HEK293 (cell line): Measurements from ENCODE around the gene NLGN3.

ENCODE experiments used
- CTCF ChIA-PET: fragments of 350-600 bp; formaldehyde crosslinking; extraction: SDS; loops from one replicate; lab custom pipeline; 2021; ENCODE audit warnings: antibody characterized with exemption; lab: Yijun Ruan, JAX
- POLR2A ChIA-PET: fragments of 300-600 bp; formaldehyde crosslinking; extraction: SDS; loops from one replicate; lab custom pipeline; 2020; ENCODE audit warnings: antibody characterized with exemption, inconsistent platforms; lab: Yijun Ruan, JAX
- H3K27ac ChIP-seq: fragments of 200-500 bp; sonication (Bioruptor generic); 2 replicates; pipeline ENCODE4 v1.5.1; 2014; ENCODE audit warnings: low read depth, low read length, control low read depth, inconsistent platforms; ENCODE audit errors: extremely low read depth
- H3K36me3 ChIP-seq, 2 experiments: fragments of 200-500 bp in 1 of 2; sonication (Bioruptor generic) in 1 of 2; 1 replicate in 1 of 2; 2 replicates in 1 of 2; pipeline ENCODE4 v1.5.1; 2014 to 2017; ENCODE audit warnings: inconsistent platforms in 2 of 2, low read length in 2 of 2; ENCODE audit not compliant: control insufficient read depth in 2 of 2, insufficient read depth in 1 of 2
- H3K4me1 ChIP-seq: fragments of 200-500 bp; sonication (Bioruptor generic); 2 replicates; pipeline ENCODE4 v1.5.1; 2014; ENCODE audit warnings: mild to moderate bottlenecking, low read length, inconsistent platforms; ENCODE audit not compliant: control insufficient read depth, insufficient read depth
- H3K4me3 ChIP-seq: 2 replicates; pipeline ENCODE4 v1.5.1; 2011; ENCODE audit warnings: low read depth, mild to moderate bottlenecking, control low read depth, low read length, moderate library complexity
- H3K9me3 ChIP-seq: fragments of 200-500 bp; sonication (Bioruptor generic); 2 replicates; pipeline ENCODE4 v1.5.1; 2014; ENCODE audit warnings: low read depth, low read length, inconsistent platforms; ENCODE audit not compliant: control insufficient read depth, insufficient read depth
- BCL11A ChIP-seq: fragments of 450-650 bp; formaldehyde crosslinking; IDR thresholded peaks from 2 replicates; pipeline ENCODE4 v1.5.1; 2016; ENCODE audit warnings: low read depth, missing biosample characterization, missing genetic modification characterization
- EGR2 ChIP-seq: fragments of 450-650 bp; formaldehyde crosslinking; IDR thresholded peaks from 2 replicates; pipeline ENCODE4 v1.5.1; 2016; ENCODE audit warnings: low read depth, missing biosample characterization, missing genetic modification characterization
- FEZF1 ChIP-seq: fragments of 450-650 bp; formaldehyde crosslinking; IDR thresholded peaks from 2 replicates; pipeline ENCODE4 v1.5.1; 2016; ENCODE audit warnings: missing biosample characterization, missing genetic modification characterization
- GLIS1 ChIP-seq: fragments of 450-650 bp; formaldehyde crosslinking; IDR thresholded peaks from 2 replicates; pipeline ENCODE4 v1.5.1; 2016; ENCODE audit warnings: missing biosample characterization, missing genetic modification characterization
- KLF17 ChIP-seq: fragments of 450-650 bp; formaldehyde crosslinking; IDR thresholded peaks from 2 replicates; pipeline ENCODE4 v1.5.1; 2016; ENCODE audit warnings: missing biosample characterization, missing genetic modification characterization
- PRDM1 ChIP-seq: fragments of 450-650 bp; formaldehyde crosslinking; IDR thresholded peaks from 2 replicates; pipeline ENCODE4; 2016; ENCODE audit warnings: missing biosample characterization, missing genetic modification characterization
- PRDM10 ChIP-seq: fragments of 450-650 bp; formaldehyde crosslinking; IDR thresholded peaks from 2 replicates; pipeline ENCODE4 v1.5.1; 2016; ENCODE audit warnings: missing biosample characterization, missing genetic modification characterization
- REPIN1 ChIP-seq: fragments of 450-650 bp; formaldehyde crosslinking; IDR thresholded peaks from 2 replicates; pipeline ENCODE4 v1.5.1; 2017; ENCODE audit warnings: missing biosample characterization, missing genetic modification characterization, low read depth
- SP2 ChIP-seq: fragments of 450-650 bp; formaldehyde crosslinking; IDR thresholded peaks from 2 replicates; pipeline ENCODE4 v1.5.1; 2016; ENCODE audit warnings: missing biosample characterization, missing genetic modification characterization
- SP7 ChIP-seq: fragments of 450-650 bp; formaldehyde crosslinking; IDR thresholded peaks from 2 replicates; pipeline ENCODE4 v1.5.1; 2016; ENCODE audit warnings: missing biosample characterization, missing genetic modification characterization
- ZBTB48 ChIP-seq: fragments of 450-650 bp; formaldehyde crosslinking; IDR thresholded peaks from 2 replicates; pipeline ENCODE4 v1.5.1; 2016; ENCODE audit warnings: missing biosample characterization, missing genetic modification characterization
- ZFHX2 ChIP-seq: fragments of 450-650 bp; formaldehyde crosslinking; conservative IDR thresholded peaks from 2 replicates; pipeline ENCODE4 v1.5.1; 2016; ENCODE audit warnings: missing biosample characterization, missing genetic modification characterization
- ZIC2 ChIP-seq: fragments of 450-650 bp; formaldehyde crosslinking; IDR thresholded peaks from 2 replicates; pipeline ENCODE4 v1.5.1; 2016; ENCODE audit warnings: missing biosample characterization, missing genetic modification characterization
- ZNF350 ChIP-seq: fragments of 450-650 bp; formaldehyde crosslinking; IDR thresholded peaks from 2 replicates; pipeline ENCODE4 v1.5.0; 2017; ENCODE audit warnings: missing biosample characterization, mild to moderate bottlenecking, missing genetic modification characterization
- TF ChIP-seq, protein P1 (sequence below): fragments of 450-650 bp; formaldehyde crosslinking; IDR thresholded peaks from 2 replicates; pipeline ENCODE4 v1.5.1; 2016; ENCODE audit warnings: missing biosample characterization, missing genetic modification characterization, borderline replicate concordance
- TF ChIP-seq, protein P2 (sequence below): fragments of 450-650 bp; formaldehyde crosslinking; IDR thresholded peaks from 2 replicates; pipeline ENCODE4 v1.5.1; 2017; ENCODE audit warnings: missing biosample characterization, missing genetic modification characterization
- TF ChIP-seq, protein P3 (sequence below): fragments of 450-650 bp; formaldehyde crosslinking; IDR thresholded peaks from 2 replicates; pipeline ENCODE4 v1.5.1; 2017; ENCODE audit warnings: missing biosample characterization, missing genetic modification characterization

NLGN3 gene

GRCh38 chrX:71103110-71103983 is 41.3 kb upstream of the NLGN3 start:
- 0 out of 2 replicates have a peak, but pooled peaks cover 3% of the 10 kb centered on the region for H3K4me1 ChIP-seq
- ChIA-PET POLR2A (interaction anchor here (0.7 to 2.9 kb wide), 4 partner anchors 15 to 263 kb away, joined by 3 to 16 read pairs (median 4); partner anchors contain the start of genes MED12 and TAF1), CTCF (interaction anchor here (0.6 to 1.9 kb wide), 2 partner anchors 26 to 1676 kb away, joined by 4 to 8 read pairs; no protein-coding TSS in a partner anchor)
- H3K4me3 ChIP-seq: no peak overlapping the region
- peak overlapping the region; percentile 32 for H3K27ac ChIP-seq
- H3K36me3 ChIP-seq: peaks cover 0 to 17% of the 10 kb centered on the region in 2 experiments; a peak in 1 of 3 replicates
- H3K9me3 ChIP-seq: no peaks in the 10 kb centered on the region
- peak; percentile 53 for TF ChIP-seq ZIC2 (tag by site-specific recombination)
- no peak for TF ChIP-seq BCL11A (tag by site-specific recombination)
- peak; percentile 85 for TF ChIP-seq ZBTB48 (tag by site-specific recombination)
- no peak for TF ChIP-seq FEZF1
- peak; percentile 86 for TF ChIP-seq EGR2 (tag by site-specific recombination)
- TF ChIP-seq PRDM10: 0 out of 2 replicates have a peak, but pooled peaks have one; percentile 37
- TF ChIP-seq KLF17 (tag by site-specific recombination): 0 out of 2 replicates have a peak, but pooled peaks have one; percentile 37
- no peak for TF ChIP-seq ZNF350 (tag by site-specific recombination)
- TF ChIP-seq ZFHX2 (tag by site-specific recombination): peak; percentile 88
- peak; percentile 25 for TF ChIP-seq SP2 (tag by site-specific recombination)
- TF ChIP-seq, protein P1, sequence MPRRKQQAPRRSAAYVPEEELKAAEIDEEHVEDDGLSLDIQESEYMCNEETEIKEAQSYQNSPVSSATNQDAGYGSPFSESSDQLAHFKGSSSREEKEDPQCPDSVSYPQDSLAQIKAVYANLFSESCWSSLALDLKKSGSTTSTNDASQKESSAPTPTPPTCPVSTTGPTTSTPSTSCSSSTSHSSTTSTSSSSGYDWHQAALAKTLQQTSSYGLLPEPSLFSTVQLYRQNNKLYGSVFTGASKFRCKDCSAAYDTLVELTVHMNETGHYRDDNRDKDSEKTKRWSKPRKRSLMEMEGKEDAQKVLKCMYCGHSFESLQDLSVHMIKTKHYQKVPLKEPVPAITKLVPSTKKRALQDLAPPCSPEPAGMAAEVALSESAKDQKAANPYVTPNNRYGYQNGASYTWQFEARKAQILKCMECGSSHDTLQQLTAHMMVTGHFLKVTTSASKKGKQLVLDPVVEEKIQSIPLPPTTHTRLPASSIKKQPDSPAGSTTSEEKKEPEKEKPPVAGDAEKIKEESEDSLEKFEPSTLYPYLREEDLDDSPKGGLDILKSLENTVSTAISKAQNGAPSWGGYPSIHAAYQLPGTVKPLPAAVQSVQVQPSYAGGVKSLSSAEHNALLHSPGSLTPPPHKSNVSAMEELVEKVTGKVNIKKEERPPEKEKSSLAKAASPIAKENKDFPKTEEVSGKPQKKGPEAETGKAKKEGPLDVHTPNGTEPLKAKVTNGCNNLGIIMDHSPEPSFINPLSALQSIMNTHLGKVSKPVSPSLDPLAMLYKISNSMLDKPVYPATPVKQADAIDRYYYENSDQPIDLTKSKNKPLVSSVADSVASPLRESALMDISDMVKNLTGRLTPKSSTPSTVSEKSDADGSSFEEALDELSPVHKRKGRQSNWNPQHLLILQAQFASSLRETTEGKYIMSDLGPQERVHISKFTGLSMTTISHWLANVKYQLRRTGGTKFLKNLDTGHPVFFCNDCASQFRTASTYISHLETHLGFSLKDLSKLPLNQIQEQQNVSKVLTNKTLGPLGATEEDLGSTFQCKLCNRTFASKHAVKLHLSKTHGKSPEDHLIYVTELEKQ: no peak
- no peak for TF ChIP-seq REPIN1 (tag by site-specific recombination)
- TF ChIP-seq, protein P2, sequence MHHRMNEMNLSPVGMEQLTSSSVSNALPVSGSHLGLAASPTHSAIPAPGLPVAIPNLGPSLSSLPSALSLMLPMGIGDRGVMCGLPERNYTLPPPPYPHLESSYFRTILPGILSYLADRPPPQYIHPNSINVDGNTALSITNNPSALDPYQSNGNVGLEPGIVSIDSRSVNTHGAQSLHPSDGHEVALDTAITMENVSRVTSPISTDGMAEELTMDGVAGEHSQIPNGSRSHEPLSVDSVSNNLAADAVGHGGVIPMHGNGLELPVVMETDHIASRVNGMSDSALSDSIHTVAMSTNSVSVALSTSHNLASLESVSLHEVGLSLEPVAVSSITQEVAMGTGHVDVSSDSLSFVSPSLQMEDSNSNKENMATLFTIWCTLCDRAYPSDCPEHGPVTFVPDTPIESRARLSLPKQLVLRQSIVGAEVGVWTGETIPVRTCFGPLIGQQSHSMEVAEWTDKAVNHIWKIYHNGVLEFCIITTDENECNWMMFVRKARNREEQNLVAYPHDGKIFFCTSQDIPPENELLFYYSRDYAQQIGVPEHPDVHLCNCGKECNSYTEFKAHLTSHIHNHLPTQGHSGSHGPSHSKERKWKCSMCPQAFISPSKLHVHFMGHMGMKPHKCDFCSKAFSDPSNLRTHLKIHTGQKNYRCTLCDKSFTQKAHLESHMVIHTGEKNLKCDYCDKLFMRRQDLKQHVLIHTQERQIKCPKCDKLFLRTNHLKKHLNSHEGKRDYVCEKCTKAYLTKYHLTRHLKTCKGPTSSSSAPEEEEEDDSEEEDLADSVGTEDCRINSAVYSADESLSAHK: no peak
- TF ChIP-seq PRDM1: no peak
- TF ChIP-seq SP7 (tag by site-specific recombination): 0 out of 2 replicates have a peak, but pooled peaks have one; percentile 12
- TF ChIP-seq GLIS1 (tag by site-specific recombination): peak; percentile 42; the same call in 1 of the 2 replicates
- TF ChIP-seq, protein P3, sequence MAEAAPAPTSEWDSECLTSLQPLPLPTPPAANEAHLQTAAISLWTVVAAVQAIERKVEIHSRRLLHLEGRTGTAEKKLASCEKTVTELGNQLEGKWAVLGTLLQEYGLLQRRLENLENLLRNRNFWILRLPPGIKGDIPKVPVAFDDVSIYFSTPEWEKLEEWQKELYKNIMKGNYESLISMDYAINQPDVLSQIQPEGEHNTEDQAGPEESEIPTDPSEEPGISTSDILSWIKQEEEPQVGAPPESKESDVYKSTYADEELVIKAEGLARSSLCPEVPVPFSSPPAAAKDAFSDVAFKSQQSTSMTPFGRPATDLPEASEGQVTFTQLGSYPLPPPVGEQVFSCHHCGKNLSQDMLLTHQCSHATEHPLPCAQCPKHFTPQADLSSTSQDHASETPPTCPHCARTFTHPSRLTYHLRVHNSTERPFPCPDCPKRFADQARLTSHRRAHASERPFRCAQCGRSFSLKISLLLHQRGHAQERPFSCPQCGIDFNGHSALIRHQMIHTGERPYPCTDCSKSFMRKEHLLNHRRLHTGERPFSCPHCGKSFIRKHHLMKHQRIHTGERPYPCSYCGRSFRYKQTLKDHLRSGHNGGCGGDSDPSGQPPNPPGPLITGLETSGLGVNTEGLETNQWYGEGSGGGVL (tag by site-specific recombination): peak; percentile 28; the same call in 1 of the 2 replicates
